ENCODE measurements around the gene IL6R.

The IL6R gene

GRCh38 chr1:154453574-154454352 lies 48.6 kb downstream of the IL6R start:
- DNase-seq (ENCODE audit: low read depth in 2 of 2): no peak

DNA sequence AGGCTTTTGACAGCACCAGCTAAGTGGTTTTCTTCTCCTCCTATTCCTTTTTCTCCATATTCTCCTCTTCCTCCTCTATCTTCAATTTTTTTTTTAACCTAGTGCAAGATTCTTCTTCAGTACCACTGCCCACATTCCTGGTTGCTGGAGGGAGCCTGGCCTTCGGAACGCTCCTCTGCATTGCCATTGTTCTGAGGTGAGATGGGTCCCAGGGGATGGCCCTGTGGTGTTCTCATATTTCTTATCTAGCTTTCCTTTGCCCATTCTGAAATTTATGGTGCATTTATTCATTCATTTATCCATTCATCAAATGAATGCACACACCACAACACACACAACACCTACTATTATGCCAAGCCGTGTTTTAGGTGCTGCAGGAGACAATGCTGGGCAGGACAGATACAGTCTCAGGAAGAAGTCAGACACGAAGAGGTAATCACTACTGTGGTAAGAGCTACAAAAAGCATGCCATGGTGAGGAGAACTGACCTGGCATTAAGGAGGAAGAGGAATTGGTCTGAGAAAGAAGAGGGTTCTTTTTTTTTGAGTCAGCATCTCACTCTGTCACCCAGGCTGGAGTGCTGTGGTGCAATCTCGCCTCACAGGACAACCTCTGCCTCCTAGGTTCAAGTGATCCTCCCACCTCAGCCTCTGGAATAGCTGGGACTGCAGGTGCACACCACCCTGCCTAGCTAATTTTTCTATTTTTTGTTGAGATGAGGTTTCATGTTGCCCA lies 49.4 kb downstream of the IL6R start:
- no peak for DNase-seq (ENCODE audit: low read depth in 2 of 2)

- no peak for DNase-seq (ENCODE audit: low read depth in 2 of 2)
Observed at GRCh38 chr1:154456631-154457030, 51.5 kb downstream of the IL6R start.

DNA sequence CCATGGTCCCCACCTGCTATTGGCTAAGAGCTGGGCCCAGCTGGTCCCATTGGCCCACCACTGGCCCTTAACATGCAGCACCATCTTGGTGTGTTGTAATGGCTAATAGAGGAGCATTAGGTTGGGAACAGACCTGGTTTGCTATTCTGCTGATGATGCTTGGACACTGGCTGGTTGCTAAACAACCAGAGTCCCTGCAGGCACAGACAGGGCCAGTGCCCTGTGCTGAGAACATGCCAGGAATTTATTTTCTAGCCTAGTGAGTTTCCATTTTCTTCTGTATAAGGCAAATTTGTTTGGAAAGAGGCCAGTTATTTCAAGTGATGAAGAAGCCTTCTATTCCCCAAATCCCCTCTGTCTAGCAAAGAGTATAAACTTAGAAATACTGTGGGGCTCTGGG lies 53.9 kb downstream of the IL6R start:
- DNase-seq (ENCODE audit: low read depth in 2 of 2): no peak

DNA sequence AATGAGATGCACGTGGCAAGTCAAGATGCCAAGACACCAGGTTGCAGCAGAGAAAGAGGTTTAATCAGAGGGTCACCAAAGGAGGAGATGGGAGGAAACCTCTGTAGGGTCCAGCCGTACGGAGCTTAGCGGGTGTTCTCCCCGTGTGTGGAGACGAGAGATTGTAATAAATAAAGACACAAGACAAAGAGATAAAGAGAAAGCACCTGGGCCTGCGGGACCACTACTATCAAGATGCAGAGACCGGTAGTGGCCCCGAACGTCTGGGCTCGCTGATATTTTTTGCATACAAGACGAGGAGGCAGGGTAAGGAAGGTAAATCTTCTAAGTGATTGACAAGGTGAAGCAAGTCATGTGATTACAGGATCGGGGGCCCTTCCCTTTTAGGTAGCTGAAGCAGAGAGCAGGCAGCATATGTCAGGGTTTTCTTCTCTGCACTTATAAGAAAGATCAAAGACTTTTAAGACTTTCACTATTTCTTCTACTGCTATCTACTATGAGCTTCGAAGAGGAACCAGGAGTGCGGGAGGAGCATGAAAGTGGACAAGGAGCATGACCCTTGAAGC lies 55.6 kb downstream of the IL6R start:
- no peak for DNase-seq (ENCODE audit: low read depth in 2 of 2)

DNA sequence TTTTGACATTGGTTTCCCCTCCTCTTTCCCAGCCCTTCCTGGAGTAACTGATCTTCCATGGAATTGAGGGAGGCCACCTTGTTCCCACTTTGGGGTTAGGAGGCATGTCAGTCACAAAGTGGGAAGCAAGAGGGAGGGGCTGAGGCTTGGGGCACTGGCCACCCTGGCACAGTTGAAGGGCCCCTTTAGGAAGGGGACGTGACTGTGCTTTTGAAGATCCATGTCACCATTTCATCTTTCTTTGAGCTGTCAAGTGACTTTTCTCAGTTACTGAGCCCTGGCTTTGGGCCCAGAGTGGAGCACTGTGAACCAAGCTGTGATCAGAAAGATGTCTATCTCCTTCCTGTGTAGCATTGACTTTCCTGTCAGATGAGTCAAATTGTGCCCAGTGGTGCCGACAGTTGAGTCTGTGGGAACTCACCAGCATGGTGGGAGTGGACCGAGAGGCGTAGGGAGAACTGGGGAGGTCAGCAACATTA lies 58.4 kb downstream of the IL6R start:
- peak; percentile 25 to 55 for DNase-seq (ENCODE audit: low read depth in 2 of 2)

- DNase-seq (ENCODE audit: low read depth in 2 of 2): no peak
Observed at GRCh38 chr1:154465621-154466195, 60.6 kb downstream of the IL6R start.

- DNase-seq (ENCODE audit: low read depth in 2 of 2): no peak
Observed at GRCh38 chr1:154466206-154466605, 61.1 kb downstream of the IL6R start.

DNA sequence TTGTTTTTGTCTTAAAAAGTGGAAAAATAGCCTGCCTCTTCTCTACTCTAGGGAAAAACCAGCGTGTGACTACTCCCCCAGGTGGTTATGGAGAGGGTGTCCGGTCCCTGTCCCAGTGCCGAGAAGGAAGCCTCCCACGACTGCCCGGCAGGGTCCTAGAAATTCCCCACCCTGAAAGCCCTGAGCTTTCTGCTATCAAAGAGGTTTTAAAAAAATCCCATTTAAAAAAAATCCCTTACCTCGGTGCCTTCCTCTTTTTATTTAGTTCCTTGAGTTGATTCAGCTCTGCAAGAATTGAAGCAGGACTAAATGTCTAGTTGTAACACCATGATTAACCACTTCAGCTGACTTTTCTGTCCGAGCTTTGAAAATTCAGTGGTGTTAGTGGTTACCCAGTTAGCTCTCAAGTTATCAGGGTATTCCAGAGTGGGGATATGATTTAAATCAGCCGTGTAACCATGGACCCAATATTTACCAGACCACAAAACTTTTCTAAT lies 61.8 kb downstream of the IL6R start:
- DNase-seq (ENCODE audit: low read depth in 2 of 2): no peak

- peak in 1 of 2 experiments; percentile 15 for DNase-seq (ENCODE audit: low read depth in 2 of 2)
Observed at GRCh38 chr1:154467434-154468102, 62.4 kb downstream of the IL6R start.

GRCh38 chr1:154468535-154469250 lies 63.5 kb downstream of the IL6R start:
- DNase-seq (ENCODE audit: low read depth in 2 of 2): no peak

DNA sequence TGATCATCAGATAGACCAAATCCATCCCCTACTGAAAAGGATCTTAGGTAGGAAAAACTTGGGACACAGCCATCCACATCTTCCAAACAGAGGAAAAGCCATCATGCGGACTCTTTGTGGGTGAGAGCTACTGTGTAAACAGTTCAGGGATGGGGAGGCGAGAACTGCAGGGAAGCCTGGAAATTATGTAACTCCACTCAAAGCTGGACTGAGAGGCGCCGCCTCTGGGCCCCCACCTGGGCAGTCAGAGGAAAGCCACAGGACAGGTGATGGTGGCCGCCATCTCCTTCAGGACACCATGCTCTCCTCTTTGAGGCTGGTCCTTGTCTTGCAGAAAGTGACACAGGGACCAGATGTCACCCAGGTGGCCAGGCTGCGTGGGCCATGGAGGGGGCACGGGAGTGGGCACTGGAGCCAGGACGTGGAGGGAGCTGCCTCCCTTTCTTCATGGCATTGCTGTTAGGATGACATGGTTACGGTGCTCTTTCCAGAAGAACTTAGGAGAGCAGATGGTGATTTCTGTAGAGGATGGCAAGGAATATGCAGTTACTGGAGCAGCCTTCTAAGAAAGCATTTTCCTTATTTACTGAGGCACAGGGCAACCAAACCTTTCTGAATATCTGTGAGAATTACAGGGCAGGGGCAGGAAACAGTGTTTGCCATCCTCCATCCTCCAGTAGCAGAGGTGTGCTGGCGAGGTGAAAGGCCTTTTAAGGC lies 64.9 kb downstream of the IL6R start:
- DNase-seq (ENCODE audit: low read depth in 2 of 2): no peak

DNA sequence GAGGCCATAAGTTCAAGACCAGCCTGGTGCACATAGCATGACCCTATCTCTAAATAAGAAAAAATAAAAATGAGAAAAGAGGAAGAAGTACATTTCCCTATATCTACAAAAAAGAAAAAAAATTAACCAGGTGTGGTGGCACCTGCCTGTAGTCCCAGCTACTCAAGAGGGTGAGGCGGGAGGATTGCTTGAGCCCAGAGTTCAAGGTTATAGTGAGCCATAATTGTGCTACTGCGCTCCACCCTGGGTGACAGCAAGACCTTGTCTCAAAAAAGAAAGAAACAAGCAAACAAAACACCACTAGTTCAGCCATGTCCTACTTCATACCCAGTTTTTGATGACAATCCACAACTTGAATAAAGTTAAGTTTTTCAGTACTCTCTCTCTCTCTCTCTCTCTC lies 66.2 kb downstream of the IL6R start:
- no peak for DNase-seq (ENCODE audit: low read depth in 2 of 2)

- no peak for DNase-seq (ENCODE audit: low read depth in 2 of 2)
Observed at GRCh38 chr1:154474802-154475201, 69.7 kb downstream of the IL6R start.

DNA sequence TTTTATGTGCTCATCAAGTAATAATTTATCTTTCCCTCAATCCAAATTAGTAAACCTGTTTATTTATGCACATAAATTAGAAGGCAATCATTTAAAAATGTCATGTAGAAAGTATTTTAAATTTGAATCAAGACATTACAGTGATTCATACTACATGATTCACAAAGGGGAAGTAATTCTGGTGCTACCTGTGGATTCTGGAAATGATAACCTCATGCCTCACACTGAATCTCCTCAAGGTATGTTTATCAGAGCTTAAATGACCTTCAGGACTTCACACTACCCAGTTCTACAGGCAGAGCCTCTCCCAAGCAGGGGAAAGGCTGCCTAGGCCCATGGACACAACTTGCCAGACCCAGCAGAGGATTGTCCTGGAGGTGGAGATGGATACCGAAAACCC lies 71.6 kb downstream of the IL6R start:
- no peak for DNase-seq (ENCODE audit: low read depth in 2 of 2)

- no peak for DNase-seq (ENCODE audit: low read depth in 2 of 2)
Observed at GRCh38 chr1:154478013-154478412, 72.9 kb downstream of the IL6R start.

DNA sequence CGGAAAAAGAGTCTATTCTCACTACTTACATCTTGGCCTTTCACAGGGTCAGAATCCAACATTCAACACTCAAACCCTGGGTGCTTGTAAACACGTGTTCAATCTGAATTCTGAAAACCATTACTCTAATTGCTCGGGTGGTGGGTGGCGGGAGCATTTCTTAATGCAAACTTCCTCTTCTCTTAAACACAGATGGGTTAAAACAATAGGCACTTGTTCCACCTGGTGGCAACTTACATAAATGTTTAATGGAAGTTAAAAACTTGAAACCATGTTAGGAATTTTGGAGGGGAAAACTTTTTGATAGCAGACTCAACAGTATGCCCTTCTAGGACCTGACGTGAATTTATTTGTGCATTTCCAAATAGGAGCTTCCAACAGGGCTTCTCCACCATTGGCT lies 73.5 kb downstream of the IL6R start:
- no peak for DNase-seq (ENCODE audit: low read depth in 2 of 2)

DNA sequence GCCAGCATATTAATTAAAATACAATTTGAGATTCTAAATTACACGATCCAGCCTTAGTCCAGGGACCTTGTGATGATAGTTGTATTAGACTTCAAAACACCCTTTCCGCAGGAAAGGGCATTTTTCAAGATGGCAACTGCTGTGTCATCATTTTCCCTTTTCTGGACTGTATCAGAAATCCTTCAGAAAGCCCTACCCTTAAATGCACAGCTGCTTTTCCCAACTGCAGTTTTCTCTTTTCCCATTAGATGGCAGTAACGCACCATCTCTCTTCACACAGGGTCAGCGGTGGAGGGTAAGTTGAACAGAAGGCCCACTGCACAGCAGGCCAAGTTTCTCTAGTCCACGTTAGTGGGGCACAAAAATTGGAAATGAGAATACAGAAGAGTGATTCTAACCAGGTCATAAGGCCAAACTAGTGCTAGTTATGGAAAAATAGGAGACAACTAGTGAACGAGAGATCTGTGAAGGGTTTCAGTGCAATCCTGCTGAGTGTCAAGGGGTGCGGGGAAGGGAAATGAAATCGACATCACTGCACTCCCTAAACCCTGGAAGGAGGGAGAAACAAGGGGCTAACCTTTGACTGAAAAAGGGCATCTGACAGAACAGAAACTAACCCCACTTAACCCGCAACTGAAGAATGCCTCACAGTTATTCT lies 74.8 kb downstream of the IL6R start:
- peak; percentile 36 to 51 for DNase-seq (ENCODE audit: low read depth in 2 of 2)

DNA sequence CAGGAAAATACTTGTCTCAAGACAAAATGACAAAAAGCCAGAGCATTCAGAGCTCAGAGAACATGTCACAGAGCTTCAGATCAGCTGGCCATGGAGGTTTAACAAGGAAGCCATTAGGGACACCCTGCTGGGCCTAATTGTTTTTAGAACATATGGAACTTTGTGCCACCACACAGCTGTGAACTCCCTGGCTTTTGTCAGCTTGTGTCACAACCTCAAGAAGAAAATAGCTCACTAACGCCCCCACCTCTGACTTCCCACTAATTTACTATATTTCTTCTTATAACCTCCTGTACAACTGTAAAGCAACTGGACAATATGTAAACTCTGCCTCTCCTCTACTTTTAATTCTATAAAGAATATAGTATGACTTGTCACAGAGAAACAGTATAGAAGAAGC lies 75.9 kb downstream of the IL6R start:
- no peak for DNase-seq (ENCODE audit: low read depth in 2 of 2)

Data from stimulated activated CD4-positive, alpha-beta T cell treated with anti-CD3 and anti-CD28 coated beads, Interleukin-12 subunit alpha, Interleukin-12 subunit beta, amount 100 ng/mL, for 24 hours (primary cell).